HG03469 (cell line): ENCODE results near the gene SIPA1L3.

ENCODE experiments used
- ATAC-seq: cut with Tn5 transposase; IDR thresholded peaks from one replicate; pipeline ENCODE4 v1.9.1; 2021; ENCODE audit warnings: mild to moderate bottlenecking, moderate library complexity, moderate number of reproducible peaks; ENCODE audit not compliant: unreplicated experiment

SIPA1L3 gene

GRCh38 chr19:38095411-38096308 is 188.7 kb downstream of the SIPA1L3 start:
- ATAC-seq, result no peak

GRCh38 chr19:38099966-38100365 is 193.0 kb downstream of the SIPA1L3 start:
- ATAC-seq, result no peak

- no peak for ATAC-seq
These were observed 193.6 kb downstream of the SIPA1L3 start for GRCh38 chr19:38100589-38100988.

GRCh38 chr19:38101723-38102122 is 194.7 kb downstream of the SIPA1L3 start:
- ATAC-seq, result no peak

GRCh38 chr19:38105574-38105973 is 198.6 kb downstream of the SIPA1L3 start:
- no peak for ATAC-seq

- no peak for ATAC-seq
These were observed 200.1 kb downstream of the SIPA1L3 start for GRCh38 chr19:38107129-38107528.

- ATAC-seq, result no peak
These were observed 204.9 kb downstream of the SIPA1L3 start for GRCh38 chr19:38111898-38112297.

- ATAC-seq, result no peak
These were observed 207.6 kb downstream of the SIPA1L3 start for GRCh38 chr19:38114651-38115050.

- ATAC-seq, result no peak
These were observed 208.3 kb downstream of the SIPA1L3 start for GRCh38 chr19:38115271-38115802.

GRCh38 chr19:38118176-38118575 is 211.2 kb downstream of the SIPA1L3 start:
- ATAC-seq, result no peak

- no peak for ATAC-seq
These were observed 213.5 kb downstream of the SIPA1L3 start for GRCh38 chr19:38120471-38121025.

GRCh38 chr19:38122402-38123093 is 215.5 kb downstream of the SIPA1L3 start:
- no peak for ATAC-seq

- ATAC-seq, result no peak
These were observed 218.2 kb downstream of the SIPA1L3 start for GRCh38 chr19:38125238-38125637.

GRCh38 chr19:38130399-38130798 is 223.4 kb downstream of the SIPA1L3 start:
- ATAC-seq, result no peak

GRCh38 chr19:38132781-38133180 is 225.8 kb downstream of the SIPA1L3 start:
- no peak for ATAC-seq

GRCh38 chr19:38133319-38133718 is 226.3 kb downstream of the SIPA1L3 start:
- no peak for ATAC-seq

GRCh38 chr19:38134540-38135149 is 227.6 kb downstream of the SIPA1L3 start:
- no peak for ATAC-seq

GRCh38 chr19:38135150-38135998 is 228.4 kb downstream of the SIPA1L3 start:
- no peak for ATAC-seq

- no peak for ATAC-seq
These were observed 232.1 kb downstream of the SIPA1L3 start for GRCh38 chr19:38139122-38139521.

- ATAC-seq, result no peak
These were observed 234.1 kb downstream of the SIPA1L3 start for GRCh38 chr19:38141108-38141507.
